Measurements from ENCODE around the gene IQSEC2.

The IQSEC2 gene

DNA sequence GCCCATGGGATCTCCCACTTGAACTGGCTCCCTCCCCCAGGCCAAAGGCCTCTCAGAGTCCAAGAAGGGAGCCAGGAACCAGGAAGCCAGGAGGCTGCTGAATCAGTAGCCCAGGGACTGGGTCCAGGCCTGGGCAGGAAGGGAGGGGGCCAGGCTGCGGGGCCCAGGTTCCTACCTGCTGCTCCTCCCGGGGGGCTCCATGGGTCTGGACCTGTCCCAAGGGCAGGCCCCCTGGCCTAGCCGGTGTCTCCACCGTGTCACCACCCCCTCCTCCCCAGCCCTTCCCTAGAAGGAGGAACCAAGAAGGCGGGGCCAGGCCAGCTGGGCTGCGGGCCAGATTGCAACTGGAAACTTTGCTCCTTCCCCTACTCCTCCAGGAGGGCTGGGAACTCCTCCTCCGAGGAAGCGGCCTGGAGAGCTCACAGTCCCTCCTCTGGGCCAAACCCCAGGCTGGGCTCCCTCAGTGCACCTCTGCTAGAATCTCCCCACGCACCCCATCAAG, at the start of gene IQSEC2:
TSS of gene IQSEC2 (minus strand) at position 264 of the 502 bp plus-strand sequence.
- H3K4me1 Mint-ChIP-seq (ENCODE audit: low read depth): peaks cover 12% of the 10 kb centered on the region
- H3K36me3 Mint-ChIP-seq (ENCODE audit: low read depth): no peaks in the 10 kb centered on the region
- H3K27me3 Mint-ChIP-seq: no peaks in the 10 kb centered on the region
- no peak within 1 kb of the TSS for H3K27ac Mint-ChIP-seq
- H3K4me3 Mint-ChIP-seq: no peak within 1 kb of the TSS
- H3K9me3 Mint-ChIP-seq: no peaks in the 10 kb centered on the region

DNA sequence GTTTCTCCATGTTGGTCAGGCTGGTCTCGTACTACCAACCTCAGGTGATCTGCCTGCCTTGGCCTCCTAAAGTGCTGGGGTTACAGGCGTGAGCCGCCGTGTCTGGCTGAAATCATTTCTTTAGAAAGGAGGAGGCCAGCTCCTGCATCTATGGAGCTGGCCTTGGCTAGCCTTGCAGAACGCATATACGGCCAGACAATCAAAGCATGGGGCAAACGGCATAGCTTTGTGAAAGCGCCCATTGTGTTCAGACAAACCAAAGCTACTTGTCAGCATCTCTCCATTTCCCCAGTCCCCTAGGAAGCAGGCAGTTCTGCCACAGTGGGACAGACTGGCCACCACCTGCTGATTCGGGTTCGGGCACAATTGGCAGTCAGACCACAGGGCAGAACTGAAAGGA, 48.9 kb upstream of the IQSEC2 start:
- no peak overlapping the region for H3K27ac Mint-ChIP-seq
- no peaks in the 10 kb centered on the region for H3K4me1 Mint-ChIP-seq (ENCODE audit: low read depth)
- H3K27me3 Mint-ChIP-seq: peaks cover 36% of the 10 kb centered on the region
- H3K9me3 Mint-ChIP-seq: no peaks in the 10 kb centered on the region
- H3K4me3 Mint-ChIP-seq: no peak overlapping the region
- H3K36me3 Mint-ChIP-seq (ENCODE audit: low read depth): no peaks in the 10 kb centered on the region

GRCh38 chrX:53324803-53325202, 43.4 kb upstream of the IQSEC2 start:
- Mint-ChIP-seq H3K36me3 (ENCODE audit: low read depth) (no peaks in the 10 kb centered on the region), H3K27me3 (peaks cover 44% of the 10 kb centered on the region), H3K9me3 (no peaks in the 10 kb centered on the region), H3K4me3 (no peak overlapping the region), H3K4me1 (ENCODE audit: low read depth) (peaks cover 3% of the 10 kb centered on the region), H3K27ac (no peak overlapping the region)

DNA sequence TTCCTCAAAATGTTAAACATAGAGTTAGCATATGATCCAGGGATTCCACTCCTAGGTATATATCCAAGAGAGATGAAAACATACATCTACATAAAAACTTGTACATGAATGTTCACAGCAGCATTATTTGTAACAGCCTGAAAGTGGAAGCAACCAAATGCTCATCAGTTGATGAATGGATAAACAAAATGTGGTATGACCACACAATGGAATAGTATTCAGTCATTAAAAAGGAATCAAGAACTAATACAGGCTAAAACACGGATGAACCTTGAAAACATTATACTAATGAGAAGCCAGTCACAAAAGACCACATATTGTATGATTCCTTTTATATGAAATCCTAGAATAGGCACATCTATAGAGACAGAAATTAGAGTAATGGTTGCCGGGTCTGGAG, 42.7 kb upstream of the IQSEC2 start:
- no peak overlapping the region for H3K27ac Mint-ChIP-seq
- H3K9me3 Mint-ChIP-seq: no peaks in the 10 kb centered on the region
- peaks cover 3% of the 10 kb centered on the region for H3K4me1 Mint-ChIP-seq (ENCODE audit: low read depth)
- H3K4me3 Mint-ChIP-seq: no peak overlapping the region
- H3K36me3 Mint-ChIP-seq (ENCODE audit: low read depth): no peaks in the 10 kb centered on the region
- peaks cover 51% of the 10 kb centered on the region for H3K27me3 Mint-ChIP-seq

DNA sequence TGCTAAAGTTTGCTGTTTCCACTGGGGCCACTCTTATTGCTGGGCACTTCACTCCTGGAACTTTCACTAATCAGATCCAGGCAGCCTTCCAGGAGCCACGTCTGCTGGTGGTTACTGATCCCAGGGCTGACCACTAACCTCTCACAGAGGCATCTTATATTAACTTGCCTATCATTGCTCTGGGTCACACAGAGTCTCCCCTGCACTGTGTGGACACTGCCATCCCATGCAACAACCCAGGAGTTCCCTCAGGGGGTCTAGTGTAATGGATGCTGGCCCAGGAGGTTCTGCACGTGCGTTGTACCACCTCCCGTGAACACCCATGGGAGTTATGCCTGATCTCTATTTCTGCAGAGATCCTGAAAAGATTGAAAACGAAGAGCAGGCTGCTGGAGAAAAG, 41.8 kb upstream of the IQSEC2 start:
- H3K4me1 Mint-ChIP-seq (ENCODE audit: low read depth): peaks cover 3% of the 10 kb centered on the region
- peaks cover 58% of the 10 kb centered on the region for H3K27me3 Mint-ChIP-seq
- H3K9me3 Mint-ChIP-seq: no peaks in the 10 kb centered on the region
- no peaks in the 10 kb centered on the region for H3K36me3 Mint-ChIP-seq (ENCODE audit: low read depth)
- H3K4me3 Mint-ChIP-seq: no peak overlapping the region
- no peak overlapping the region for H3K27ac Mint-ChIP-seq

- Mint-ChIP-seq H3K4me3 (peak overlapping the region; percentile 9), H3K27ac (no peak overlapping the region), H3K36me3 (ENCODE audit: low read depth) (no peaks in the 10 kb centered on the region), H3K27me3 (peaks cover 58% of the 10 kb centered on the region), H3K9me3 (no peaks in the 10 kb centered on the region), H3K4me1 (ENCODE audit: low read depth) (peaks cover 3% of the 10 kb centered on the region)
Observed at GRCh38 chrX:53321943-53322497, 40.6 kb upstream of the IQSEC2 start.

- H3K27me3 Mint-ChIP-seq: peaks cover 52% of the 10 kb centered on the region
Observed at GRCh38 chrX:53321230-53321942, 40.0 kb upstream of the IQSEC2 start.

DNA sequence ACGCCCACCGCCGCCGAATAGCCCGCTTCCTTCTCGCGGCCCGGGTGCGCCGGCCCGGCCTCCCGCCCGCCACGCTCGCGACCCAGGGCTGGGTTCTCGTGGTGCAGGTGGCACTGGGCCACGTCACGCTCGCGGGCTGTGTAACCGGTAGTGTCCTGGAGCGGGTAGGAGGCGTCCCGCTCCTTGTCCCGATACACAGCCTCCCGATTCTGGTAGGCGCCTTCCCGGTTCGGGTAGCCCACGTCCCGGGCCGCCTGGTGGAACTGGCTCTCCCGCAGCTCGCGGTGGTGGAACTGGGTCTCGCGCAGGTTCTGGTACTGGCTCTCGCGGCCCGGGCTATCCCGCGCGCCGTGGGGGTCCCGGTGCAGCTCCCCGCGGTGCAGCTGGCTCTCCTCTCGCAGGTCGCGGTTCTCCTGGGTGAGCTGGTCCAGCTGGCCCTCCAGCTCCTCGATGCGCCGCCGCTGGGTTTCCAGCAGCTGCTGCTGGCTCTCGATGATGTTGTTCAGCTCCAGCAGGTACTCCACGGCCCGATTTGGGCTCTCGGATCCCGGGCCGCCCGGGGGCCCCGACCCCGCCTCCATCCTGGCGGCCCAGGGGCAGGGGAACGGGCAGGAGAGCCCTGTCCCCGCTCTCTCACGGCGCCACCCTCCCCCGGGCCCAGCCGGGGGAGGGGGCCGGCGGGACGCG, 39.3 kb upstream of the IQSEC2 start:
- Mint-ChIP-seq H3K27ac (no peak overlapping the region), H3K4me3 (peak overlapping the region; percentile 20), H3K4me1 (ENCODE audit: low read depth) (peaks cover 3% of the 10 kb centered on the region), H3K27me3 (peaks cover 45% of the 10 kb centered on the region), H3K36me3 (ENCODE audit: low read depth) (no peaks in the 10 kb centered on the region), H3K9me3 (no peaks in the 10 kb centered on the region)

More at GRCh38 chrX:53321230-53321942, 40.0 kb upstream of the IQSEC2 start:
- no peaks in the 10 kb centered on the region for H3K9me3 Mint-ChIP-seq
- peaks cover 3% of the 10 kb centered on the region for H3K4me1 Mint-ChIP-seq (ENCODE audit: low read depth)
- peak overlapping the region; percentile 9 for H3K4me3 Mint-ChIP-seq
- H3K27ac Mint-ChIP-seq: no peak overlapping the region
- no peaks in the 10 kb centered on the region for H3K36me3 Mint-ChIP-seq (ENCODE audit: low read depth)

DNA sequence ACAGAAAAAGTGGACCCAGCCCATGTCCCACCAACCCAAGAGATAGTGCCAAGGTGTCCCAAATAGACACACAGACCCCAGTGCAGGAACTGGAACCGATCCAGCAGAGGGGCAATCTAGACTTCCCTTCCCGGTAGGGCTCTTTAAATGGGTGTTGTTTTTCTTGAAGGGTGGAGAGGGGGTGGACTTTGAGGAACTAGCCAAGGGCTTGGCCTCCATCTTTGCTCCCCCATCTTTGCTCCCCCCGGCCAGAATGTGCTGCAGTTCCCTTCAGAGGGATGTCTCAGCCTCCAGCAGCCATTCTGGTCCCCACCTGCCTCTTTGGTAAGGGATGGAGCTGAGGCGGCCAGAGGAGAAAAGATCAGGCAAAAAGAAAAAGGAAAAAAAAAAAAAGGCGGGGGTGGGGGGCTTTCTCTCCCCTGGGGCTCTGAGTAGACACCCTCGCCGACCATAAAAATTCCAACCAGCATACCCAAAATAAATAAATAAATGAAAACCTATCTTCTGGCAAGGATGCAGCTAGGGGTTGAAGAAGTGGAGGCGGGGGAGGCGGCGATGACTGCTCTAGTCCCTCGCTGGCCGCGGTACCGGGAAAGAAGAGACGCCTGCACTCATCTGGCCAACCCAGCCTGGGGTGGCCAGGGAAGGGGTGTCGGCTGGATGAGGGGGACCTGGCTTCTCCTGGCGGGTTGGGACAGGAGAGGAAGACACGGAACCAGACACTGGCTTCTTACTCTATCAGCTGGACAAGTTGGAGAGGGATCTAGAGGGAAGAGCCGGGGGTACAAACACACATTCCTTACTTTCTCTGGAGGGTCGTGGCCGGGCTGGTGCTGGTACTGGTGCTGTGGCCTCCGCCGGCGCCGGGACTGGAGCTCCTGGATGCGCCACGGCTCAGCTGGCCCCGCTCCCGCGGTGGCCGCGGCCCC, 38.5 kb upstream of the IQSEC2 start:
- Mint-ChIP-seq H3K36me3 (ENCODE audit: low read depth) (no peaks in the 10 kb centered on the region), H3K9me3 (no peaks in the 10 kb centered on the region), H3K27me3 (peaks cover 41% of the 10 kb centered on the region)

GRCh38 chrX:53318766-53319353, 37.5 kb upstream of the IQSEC2 start:
- peaks cover 34% of the 10 kb centered on the region for H3K27me3 Mint-ChIP-seq
- H3K27ac Mint-ChIP-seq: no peak overlapping the region
- no peak overlapping the region for H3K4me3 Mint-ChIP-seq
- H3K36me3 Mint-ChIP-seq (ENCODE audit: low read depth): no peaks in the 10 kb centered on the region
- H3K4me1 Mint-ChIP-seq (ENCODE audit: low read depth): peaks cover 3% of the 10 kb centered on the region
- no peaks in the 10 kb centered on the region for H3K9me3 Mint-ChIP-seq

More for the DNA sequence above, 38.5 kb upstream of the IQSEC2 start:
- H3K4me3 Mint-ChIP-seq: peak overlapping the region; percentile 75
- no peak overlapping the region for H3K27ac Mint-ChIP-seq
- H3K4me1 Mint-ChIP-seq (ENCODE audit: low read depth): peaks cover 3% of the 10 kb centered on the region

DNA sequence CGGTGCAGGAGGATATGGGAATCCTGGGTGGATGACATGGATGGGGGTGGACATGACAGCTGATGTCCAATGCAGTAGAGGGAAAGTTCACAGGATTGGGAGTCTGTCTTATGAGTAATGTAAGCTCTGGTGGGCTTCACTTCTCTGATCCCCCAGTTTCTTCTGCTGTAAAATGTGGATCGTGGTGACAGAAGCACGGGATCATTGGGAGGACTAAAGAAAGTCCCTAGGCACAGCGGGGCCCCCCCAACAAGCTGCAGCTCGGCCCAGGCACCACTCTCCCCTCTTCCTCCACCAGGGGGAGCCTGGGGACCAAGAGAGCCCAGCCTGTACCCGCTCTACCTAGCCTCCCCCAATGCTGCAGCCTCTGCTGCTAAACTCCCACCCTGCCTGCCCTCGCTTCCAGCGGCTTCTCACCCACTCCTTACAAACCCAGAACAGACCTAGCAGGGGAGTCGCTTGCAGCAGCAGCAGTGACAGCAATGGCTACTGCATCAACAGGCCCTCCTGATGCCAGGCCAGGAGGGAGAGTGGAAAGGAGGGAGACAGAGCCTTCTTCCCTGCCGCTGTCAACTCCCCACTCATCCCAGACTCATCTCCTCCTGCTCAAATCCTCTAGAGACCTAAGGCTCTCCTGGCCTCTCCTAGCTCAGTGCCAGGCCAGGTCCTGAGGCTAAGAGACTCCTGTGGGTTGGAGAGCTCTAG, 36.1 kb upstream of the IQSEC2 start:
- H3K27me3 Mint-ChIP-seq: peaks cover 30% of the 10 kb centered on the region
- H3K27ac Mint-ChIP-seq: no peak overlapping the region

DNA sequence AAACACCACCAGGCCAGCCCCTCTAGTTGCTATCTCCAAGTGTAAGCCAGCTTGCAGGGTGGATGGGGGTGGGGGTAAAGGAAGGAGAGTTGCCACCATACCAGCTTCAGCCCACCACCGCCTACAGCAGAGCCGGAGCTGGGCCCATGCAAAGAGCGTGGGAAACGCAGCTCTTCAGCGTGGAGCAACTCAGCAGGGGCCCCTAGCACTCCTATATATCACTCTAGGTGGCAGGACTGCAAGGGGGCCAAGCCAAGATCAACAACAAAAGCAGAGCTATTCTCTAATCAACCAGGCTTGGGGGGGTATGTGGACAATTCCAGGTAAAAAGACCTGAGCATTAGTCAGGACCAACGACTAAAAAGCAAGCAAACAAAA, 35.5 kb upstream of the IQSEC2 start:
- H3K27ac Mint-ChIP-seq: no peak overlapping the region
- H3K4me1 Mint-ChIP-seq (ENCODE audit: low read depth): peaks cover 3% of the 10 kb centered on the region
- peaks cover 23% of the 10 kb centered on the region for H3K27me3 Mint-ChIP-seq
- no peaks in the 10 kb centered on the region for H3K9me3 Mint-ChIP-seq
- H3K4me3 Mint-ChIP-seq: no peak overlapping the region
- H3K36me3 Mint-ChIP-seq (ENCODE audit: low read depth): no peaks in the 10 kb centered on the region

More for the DNA sequence above, 36.1 kb upstream of the IQSEC2 start:
- no peaks in the 10 kb centered on the region for H3K9me3 Mint-ChIP-seq
- no peaks in the 10 kb centered on the region for H3K36me3 Mint-ChIP-seq (ENCODE audit: low read depth)
- peaks cover 3% of the 10 kb centered on the region for H3K4me1 Mint-ChIP-seq (ENCODE audit: low read depth)
- H3K4me3 Mint-ChIP-seq: no peak overlapping the region

DNA sequence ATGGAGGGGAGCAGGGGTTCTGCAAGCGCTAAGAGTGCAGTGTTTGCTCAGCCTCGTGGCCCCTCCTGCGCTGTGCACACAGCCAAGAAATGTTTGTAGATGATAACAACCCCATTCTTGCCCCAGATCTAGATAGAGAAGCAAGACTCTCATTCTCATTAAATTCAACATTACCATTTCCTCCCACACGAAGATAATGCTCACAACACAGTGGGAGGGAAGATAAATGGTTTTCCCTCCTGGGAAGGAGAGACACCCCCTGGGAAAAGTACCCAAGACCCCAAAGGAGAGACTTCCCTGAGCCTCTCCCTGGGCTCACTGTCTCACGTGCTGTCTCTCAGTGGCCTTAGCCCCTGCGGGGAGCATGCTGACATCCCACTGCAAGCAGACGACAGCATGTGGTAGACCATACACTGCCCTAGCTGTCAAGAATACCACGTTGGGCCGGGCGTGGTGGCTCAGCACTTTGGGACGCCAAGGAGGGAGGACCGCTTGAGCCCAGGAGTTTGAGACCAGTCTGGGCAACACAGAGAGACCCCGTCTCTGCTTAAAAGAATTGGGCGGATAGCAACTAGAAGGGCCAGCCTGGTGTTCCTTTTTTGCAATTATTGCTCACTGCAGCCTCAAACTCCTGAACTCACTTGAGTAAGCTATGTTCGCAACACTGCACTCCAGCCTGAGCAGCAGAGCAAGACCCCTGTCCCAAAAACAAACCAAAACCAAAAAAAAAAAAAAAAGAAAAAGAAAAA, 34.9 kb upstream of the IQSEC2 start:
- H3K9me3 Mint-ChIP-seq: no peaks in the 10 kb centered on the region
- H3K27me3 Mint-ChIP-seq: peaks cover 19% of the 10 kb centered on the region
- no peak overlapping the region for H3K4me3 Mint-ChIP-seq
- peaks cover 3% of the 10 kb centered on the region for H3K4me1 Mint-ChIP-seq (ENCODE audit: low read depth)
- H3K27ac Mint-ChIP-seq: no peak overlapping the region
- no peaks in the 10 kb centered on the region for H3K36me3 Mint-ChIP-seq (ENCODE audit: low read depth)

Data from stimulated activated naive CD8-positive, alpha-beta T cell treated with anti-CD3 and anti-CD28 coated beads, Interleukin-15, Interleukin-2, amounts not matched to agents 100 ng/mL and 50 ng/mL, for 24 hours (primary cell).